Measurements from ENCODE around the gene HLA-G.
A peak's percentile ranks its signal among the peaks of the same experiment; 100 is the strongest.

Gene HLA-G

GRCh38 chr6:29818892-29819291 lies 8.7 kb upstream of the HLA-G start:
- DNase-seq = no peak

- no peak for DNase-seq
Measured at GRCh38 chr6:29824144-29824543, 3.5 kb upstream of the HLA-G start.

DNA sequence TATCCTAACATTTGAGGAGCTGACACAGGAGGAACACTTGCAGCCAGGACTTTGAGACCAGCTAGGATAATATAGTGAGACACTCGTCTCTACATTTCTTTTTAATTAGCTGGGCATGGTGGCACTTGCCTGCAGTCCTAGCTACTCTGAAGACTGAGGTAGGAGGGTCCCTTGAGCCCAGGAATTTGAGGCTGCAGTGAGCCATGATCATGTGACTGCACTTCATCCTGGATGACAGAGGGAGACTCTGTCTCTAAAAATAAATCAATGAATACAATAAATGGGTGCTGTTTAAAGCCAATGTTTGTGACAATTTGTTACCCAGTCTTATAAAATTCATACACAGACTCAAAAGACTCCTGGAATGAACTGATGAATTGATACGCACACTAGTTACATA lies 1.8 kb upstream of the HLA-G start:
- no peak for DNase-seq

- DNase-seq = no peak
Measured at GRCh38 chr6:29826271-29826670, 1.4 kb upstream of the HLA-G start.

DNA sequence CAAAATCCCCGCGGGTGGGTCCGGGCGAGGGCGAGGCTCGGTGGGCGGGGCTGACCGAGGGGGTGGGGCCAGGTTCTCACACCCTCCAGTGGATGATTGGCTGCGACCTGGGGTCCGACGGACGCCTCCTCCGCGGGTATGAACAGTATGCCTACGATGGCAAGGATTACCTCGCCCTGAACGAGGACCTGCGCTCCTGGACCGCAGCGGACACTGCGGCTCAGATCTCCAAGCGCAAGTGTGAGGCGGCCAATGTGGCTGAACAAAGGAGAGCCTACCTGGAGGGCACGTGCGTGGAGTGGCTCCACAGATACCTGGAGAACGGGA lies 809 bp downstream of the HLA-G start:
- no peak for DNase-seq

- DNase-seq = no peak
Measured at GRCh38 chr6:29829766-29830165, 2.1 kb downstream of the HLA-G start.

GRCh38 chr6:29830409-29830808 lies 2.8 kb downstream of the HLA-G start:
- no peak for DNase-seq

GRCh38 chr6:29831776-29832175 lies 4.2 kb downstream of the HLA-G start:
- DNase-seq = no peak

DNA sequence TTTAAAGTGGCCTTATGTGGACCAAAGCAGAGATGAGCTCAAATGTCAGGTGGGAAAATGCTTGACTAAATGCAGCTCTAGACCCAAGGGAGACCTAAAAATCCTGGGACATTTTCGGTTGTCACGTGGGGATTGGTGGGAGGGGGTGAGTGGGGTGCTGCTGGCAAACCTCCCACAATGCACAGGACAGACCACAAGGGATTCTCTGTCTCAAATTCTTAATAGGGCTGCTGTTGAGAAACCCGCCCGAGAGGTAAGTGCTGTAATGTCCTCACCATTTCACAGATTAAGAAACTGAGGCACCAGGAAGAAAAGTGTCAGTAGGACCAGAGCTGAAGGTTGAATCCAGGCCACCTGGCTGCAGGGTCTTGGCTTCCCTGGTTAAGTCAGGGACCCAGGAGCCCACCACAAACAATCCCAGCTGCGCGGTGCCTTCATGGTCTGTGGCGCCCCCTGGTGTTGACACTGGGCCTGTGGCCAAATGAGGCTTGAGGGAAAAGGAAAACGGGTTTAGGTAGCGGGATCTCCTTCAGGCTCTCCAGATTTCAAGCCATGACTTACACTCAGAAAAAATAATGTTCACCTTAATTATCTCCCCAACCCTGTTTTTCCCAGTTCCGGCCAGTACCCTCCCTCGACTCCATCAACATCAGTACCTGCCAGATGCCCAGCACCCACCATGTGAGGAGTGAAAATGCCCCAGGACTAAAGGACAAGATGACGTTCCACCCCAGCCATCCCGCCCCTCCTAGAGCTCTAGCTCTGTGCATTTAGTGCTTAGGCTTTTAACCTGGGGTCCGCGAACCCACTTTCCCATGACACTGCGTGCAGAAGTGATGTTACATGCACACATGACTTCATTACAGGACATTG lies 7.2 kb downstream of the HLA-G start:
- DNase-seq = peak in 6 of 14 donors; percentile 6 to 32 (median 19)

GRCh38 chr6:29839917-29840316 lies 12.3 kb downstream of the HLA-G start:
- DNase-seq = no peak

DNA sequence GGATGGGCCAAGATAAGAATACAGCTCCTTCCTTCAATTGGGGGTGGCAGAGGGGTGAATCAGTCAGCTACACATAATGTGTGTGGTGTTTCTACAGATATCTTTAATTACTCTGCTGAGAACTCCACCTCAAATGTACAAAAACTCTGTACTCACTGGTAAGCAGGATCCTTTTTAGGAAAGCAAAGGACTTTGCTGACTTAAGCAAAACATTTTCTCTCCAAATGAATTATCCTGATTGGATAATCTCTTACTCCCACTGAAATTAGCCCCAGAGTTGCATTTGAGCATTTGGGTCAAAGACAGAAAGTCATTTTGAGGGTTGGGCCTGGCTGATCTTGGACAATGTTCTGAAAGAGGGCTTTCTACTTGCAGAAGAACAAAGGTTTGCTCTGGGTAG lies 13.4 kb downstream of the HLA-G start:
- no peak for DNase-seq

DNA sequence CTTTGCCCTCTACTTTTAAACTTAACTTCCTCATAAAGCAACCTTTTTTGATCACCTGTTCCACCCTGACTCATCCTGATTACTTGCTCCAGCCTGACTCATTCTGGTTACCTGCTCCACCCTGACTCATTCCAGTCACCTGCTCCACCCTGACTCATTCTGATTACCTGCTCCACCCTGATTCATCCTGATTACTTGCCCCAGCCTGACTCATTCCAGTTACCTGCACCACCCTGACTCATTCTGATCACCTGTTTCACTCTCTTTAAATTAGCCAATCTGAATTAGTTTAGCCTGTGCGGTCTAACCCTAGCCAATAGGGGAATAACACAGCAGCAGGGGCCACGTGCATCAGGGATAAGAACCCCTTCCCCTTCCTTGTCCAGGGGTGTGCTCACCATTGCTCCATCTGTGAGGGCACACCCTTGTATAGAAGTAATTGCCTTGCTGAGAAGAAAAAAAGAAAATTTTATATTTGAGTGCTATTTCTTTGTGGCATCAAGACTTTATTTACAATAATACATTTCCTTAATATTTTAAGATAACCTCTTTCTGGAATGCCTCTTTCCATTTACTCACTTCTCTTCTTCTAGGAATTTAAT lies 17.9 kb downstream of the HLA-G start:
- no peak for DNase-seq

GRCh38 chr6:29847871-29848630 lies 20.4 kb downstream of the HLA-G start:
- DNase-seq = peak in 13 of 14 donors; percentile 6 to 72 (median 42)

- peak in 1 of 14 donors; percentile 20 for DNase-seq
Measured at GRCh38 chr6:29850011-29850553, 22.5 kb downstream of the HLA-G start.

GRCh38 chr6:29851190-29851589 lies 23.6 kb downstream of the HLA-G start:
- DNase-seq = no peak

GRCh38 chr6:29853245-29853644 lies 25.6 kb downstream of the HLA-G start:
- DNase-seq = no peak

DNA sequence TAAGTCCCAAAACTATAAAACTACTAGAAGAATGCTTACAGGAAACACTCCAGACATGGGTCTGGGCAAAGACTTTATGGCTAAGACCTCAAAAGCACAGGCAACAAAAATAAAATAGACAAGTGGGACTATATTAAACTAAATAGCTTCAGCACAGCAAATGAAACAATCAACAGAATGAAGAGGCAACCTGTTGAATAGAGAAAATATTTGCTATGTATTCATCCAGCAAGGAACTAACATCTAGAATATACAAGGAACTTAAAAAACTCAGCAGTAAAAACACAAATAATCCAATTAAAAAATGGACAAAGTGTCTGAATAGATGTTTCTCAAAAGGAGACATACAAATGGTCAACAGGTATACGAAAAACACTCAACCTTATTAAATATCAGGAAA lies 30.4 kb downstream of the HLA-G start:
- no peak for DNase-seq

DNA sequence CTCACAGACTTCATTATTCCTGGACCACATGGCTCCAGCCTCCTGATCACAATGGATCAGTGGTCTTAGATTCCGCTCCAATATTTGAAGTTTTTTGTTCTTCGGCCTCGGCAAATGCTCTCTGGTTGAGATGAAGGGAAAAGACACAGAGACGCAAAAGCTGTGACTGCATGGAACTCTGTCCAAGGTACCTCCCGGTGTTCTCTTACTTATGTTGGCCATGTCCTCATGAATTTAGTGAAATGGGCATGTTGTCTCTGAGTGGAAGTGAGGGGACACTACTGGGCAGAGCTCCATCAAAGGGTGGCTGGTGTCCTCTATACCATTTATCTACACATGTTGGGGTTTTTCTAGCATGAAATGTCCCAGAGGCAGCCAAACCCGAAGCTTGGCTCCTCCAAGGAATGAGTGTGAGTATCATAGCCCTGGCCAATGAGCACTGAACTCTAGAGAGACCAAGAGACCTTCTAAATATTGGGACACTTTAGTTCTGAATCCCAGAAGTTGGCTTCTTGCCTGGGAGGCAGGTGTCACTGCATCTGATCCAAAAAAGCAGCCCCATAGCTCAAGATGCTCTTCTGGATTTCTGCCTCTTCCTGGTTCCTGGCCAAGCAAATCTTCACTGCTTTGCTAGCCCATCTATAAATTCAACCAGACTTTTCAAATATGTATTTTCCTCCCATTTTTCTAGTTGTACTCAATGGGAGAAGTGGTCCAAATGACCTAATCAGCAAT lies 34.1 kb downstream of the HLA-G start:
- DNase-seq = peak in 1 of 14 donors; percentile 70

DNA sequence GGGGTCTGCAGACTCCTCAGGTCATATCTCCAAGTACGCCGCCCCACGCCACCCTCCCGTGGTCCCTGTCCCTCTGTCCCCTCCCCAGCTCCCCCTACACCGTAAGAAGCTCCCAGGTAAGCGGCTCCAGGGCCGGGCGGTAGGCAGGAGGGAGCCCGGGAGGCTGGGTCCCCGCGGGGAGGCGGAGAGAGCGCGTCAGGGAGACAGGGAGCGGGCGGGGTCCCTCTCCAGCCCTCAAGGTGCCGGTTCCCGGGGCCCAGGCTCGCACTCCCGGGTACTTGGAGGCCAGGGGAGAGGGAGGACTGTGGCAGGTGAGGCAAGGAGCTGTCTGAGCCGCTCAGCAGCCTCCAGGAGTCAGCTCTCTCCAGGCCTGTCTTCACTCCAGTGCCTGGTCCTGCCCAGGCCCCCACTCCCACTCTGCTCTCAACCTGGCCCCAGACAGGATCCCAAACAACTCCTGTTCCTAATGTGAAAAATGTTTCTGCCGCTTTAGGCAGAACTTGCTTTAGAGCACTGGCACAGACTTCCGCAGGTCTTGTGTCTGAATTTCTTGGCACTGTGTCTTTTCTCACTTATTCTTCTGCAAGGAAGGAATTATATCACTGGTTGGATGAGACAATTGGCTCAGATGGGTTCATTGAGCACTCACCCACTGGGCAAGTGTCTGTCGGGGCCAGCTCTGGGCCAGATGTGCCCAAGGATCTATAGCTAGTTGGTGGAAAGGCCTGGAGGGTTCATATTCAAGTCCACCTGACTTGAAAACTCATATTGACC lies 36.6 kb downstream of the HLA-G start:
- no peak for DNase-seq

DNA sequence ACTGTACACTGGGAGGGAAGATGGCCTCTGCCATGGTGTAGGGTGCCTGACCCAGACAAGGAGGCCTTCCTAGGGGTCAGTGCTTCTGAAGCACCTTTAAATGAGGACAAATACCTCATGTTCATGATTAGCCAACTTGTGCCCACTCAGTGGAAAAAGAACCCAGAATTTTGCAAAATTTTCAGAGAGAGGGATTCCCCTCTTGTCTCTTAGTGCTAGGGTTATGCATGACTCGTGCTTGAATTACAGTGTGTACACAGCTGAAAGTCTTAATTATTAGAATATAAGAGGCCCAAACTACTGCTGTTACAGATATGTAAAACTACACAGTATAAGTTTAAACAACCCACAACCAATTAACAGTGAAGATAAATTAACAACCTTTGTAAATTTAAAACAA lies 38.0 kb downstream of the HLA-G start:
- DNase-seq = no peak

GRCh38 chr6:29870104-29870503 lies 42.5 kb downstream of the HLA-G start:
- DNase-seq = no peak

- no peak for DNase-seq
Measured at GRCh38 chr6:29872791-29873190, 45.2 kb downstream of the HLA-G start.
